ENCODE results near the gene HIVEP3. TPM values are rescaled to one million over a fixed set of nuclear protein-coding genes. Genes with fewer than 3 reads are reported as not detected.

The HIVEP3 gene
- total RNA-seq, 2 donors from 2014 or later = 3.4 to 4.0 TPM

DNA sequence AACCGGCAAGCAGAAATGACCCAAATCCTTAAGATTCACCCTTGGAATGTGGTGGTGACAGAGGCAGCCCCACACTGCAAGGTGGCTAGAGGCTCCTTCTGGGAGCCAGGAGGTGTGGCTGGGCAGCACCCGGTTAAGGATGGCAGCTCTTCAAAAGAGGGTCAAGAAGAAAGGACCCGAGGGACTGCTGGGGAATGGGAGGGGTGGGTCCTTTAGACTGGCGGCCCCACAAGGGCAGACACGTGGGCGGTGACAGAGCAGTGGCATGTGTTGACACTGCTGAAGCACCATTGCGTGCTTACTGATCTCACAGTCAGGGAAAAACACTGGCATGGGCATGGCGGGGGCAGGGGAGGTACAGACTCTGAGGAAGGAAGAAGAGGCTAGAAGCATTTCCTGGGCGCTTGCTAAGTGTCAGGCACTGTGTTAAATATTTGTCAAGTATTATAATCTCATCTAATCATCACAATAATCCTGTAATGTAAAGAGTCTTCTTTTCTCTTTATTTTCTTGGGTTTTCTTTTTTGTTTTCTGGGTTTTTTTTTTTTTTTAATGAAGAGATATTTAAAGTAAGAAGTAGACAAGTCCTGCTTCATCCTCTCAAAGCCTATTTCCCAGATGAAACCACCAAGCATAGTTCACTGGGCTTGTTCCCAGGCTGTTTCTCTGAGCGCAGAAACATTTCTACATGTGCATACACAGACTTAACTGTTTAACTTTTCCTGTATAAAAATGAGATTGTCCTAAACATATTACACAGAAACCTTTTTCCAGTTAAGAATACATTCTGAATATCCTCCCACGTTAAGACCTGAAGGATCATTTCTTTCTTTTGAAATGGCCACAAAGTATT lies 268.5 kb downstream of the HIVEP3 start:
- intact Hi-C loops (cut with DNase I) = no loop called here
- no peak overlapping the region for H3K4me3 ChIP-seq
- H3K4me1 ChIP-seq = no peaks in the 10 kb centered on the region
- no peaks in the 10 kb centered on the region for H3K36me3 ChIP-seq (replicated peaks in 1 of 2; ENCODE audit: insufficient read depth in 1 of 2, low read depth in 2 of 2)
- 60 to 70% methylated on average over 11 of the region's 11 CpGs for WGBS, 2 donors
- no peak for TF ChIP-seq POLR2A (IDR thresholded peaks at IDR 0.05)
- TF ChIP-seq, protein P1, sequence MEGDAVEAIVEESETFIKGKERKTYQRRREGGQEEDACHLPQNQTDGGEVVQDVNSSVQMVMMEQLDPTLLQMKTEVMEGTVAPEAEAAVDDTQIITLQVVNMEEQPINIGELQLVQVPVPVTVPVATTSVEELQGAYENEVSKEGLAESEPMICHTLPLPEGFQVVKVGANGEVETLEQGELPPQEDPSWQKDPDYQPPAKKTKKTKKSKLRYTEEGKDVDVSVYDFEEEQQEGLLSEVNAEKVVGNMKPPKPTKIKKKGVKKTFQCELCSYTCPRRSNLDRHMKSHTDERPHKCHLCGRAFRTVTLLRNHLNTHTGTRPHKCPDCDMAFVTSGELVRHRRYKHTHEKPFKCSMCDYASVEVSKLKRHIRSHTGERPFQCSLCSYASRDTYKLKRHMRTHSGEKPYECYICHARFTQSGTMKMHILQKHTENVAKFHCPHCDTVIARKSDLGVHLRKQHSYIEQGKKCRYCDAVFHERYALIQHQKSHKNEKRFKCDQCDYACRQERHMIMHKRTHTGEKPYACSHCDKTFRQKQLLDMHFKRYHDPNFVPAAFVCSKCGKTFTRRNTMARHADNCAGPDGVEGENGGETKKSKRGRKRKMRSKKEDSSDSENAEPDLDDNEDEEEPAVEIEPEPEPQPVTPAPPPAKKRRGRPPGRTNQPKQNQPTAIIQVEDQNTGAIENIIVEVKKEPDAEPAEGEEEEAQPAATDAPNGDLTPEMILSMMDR (IDR thresholded peaks at IDR 0.05) = no peak
- H3K27ac ChIP-seq = no peak overlapping the region
- no peaks in the 10 kb centered on the region for H3K27me3 ChIP-seq
- ATAC-seq (no peak), DNase-seq (no peak)
- no peaks in the 10 kb centered on the region for H3K9me3 ChIP-seq

DNA sequence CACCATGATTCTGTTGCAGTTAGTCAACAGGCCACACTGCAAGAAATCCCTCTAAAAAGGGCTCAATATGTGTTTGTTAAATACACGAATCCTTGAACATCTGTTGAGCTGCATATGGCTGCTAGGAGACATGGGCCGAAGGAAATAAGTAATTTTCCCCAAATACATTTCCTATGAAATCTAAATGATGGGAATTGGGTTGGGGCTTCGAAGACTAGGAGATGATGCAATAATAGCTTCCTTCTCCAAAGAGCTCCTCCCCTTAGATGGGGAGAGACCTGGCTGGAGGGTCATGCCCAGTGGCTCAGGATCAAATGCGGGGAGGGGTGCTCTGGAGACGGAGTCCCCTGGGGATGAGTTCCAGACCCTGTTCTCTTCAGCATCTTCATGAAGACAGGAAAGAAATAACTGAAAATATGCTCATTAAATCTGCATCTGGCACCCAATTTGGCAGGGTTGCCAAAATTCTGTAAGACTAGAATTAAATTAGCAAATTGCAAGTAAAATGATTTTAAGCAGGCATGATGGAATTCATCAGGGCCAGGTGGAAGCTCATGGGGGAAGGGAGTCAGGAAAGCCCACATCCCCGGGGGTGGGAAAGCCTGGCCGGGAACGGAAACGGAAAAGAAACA lies 269.2 kb downstream of the HIVEP3 start:
- ATAC-seq (no peak), DNase-seq (no peak)
- WGBS, 2 donors = 79 to 84% methylated on average over 9 of the region's 9 CpGs
- intact Hi-C loops (cut with DNase I) = no loop called here
- Histone ChIP-seq H3K9me3 (no peaks in the 10 kb centered on the region), H3K27ac (no peak overlapping the region), H3K4me1 (no peaks in the 10 kb centered on the region), H3K36me3 (replicated peaks in 1 of 2; ENCODE audit: insufficient read depth in 1 of 2, low read depth in 2 of 2) (no peaks in the 10 kb centered on the region), H3K4me3 (no peak overlapping the region), H3K27me3 (no peaks in the 10 kb centered on the region)
- no peak for TF ChIP-seq POLR2A (IDR thresholded peaks at IDR 0.05)
- TF ChIP-seq, protein P1 (IDR thresholded peaks at IDR 0.05) = no peak

DNA sequence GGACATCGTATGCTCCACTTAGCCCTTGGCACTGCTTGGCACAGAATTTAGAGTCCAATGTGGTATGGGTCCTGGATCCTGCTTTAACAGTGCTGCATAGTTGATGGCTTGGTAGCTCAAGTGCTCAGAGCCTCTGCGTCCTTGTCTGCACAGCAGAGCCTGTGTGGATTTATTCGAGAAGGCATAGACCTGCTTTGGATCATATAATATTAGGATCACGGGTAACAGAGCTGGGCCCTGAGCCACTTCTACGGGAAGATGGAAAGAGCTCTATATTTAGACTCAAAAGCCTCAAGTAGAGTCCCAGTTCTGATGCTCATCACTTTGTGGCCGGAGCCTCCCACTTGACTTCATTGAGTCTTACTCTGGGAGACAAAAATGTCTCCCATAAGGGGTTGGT lies 269.9 kb downstream of the HIVEP3 start:
- DNase-seq (no peak), ATAC-seq (no peak)

DNA sequence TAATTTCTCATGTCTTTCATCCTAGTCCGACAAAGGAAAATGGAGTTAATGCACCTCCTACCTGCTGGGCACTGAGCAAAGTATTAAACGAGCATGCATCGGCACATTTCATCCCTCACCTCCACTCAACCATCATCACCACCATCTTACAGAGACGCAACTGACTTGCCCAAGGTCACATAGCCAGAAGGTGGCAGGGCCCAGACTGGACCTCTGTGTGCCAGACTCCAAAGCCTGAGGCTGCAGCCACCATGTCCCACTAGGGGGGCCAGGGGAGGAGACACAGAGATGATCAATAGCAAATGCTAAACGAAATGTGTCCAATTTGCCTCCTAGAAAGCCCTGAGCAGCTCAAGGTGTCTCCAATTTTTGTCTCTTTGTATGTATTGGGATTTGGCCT lies 270.5 kb downstream of the HIVEP3 start:
- no peak overlapping the region for H3K4me3 ChIP-seq
- ATAC-seq (no peak), DNase-seq (no peak)
- TF ChIP-seq, protein P1 (IDR thresholded peaks at IDR 0.05) = no peak
- no peak for TF ChIP-seq POLR2A (IDR thresholded peaks at IDR 0.05)
- H3K4me1 ChIP-seq = no peaks in the 10 kb centered on the region
- H3K27me3 ChIP-seq = no peaks in the 10 kb centered on the region
- no peaks in the 10 kb centered on the region for H3K9me3 ChIP-seq
- H3K36me3 ChIP-seq (replicated peaks in 1 of 2; ENCODE audit: insufficient read depth in 1 of 2, low read depth in 2 of 2) = no peaks in the 10 kb centered on the region
- H3K27ac ChIP-seq = no peak overlapping the region
- WGBS, 2 donors = 92 to 97% methylated on average over 5 of the region's 5 CpGs
- intact Hi-C loops (cut with DNase I) = no loop called here

More for the DNA sequence above, 269.9 kb downstream of the HIVEP3 start:
- Histone ChIP-seq H3K36me3 (replicated peaks in 1 of 2; ENCODE audit: insufficient read depth in 1 of 2, low read depth in 2 of 2) (no peaks in the 10 kb centered on the region), H3K27ac (no peak overlapping the region), H3K9me3 (no peaks in the 10 kb centered on the region), H3K4me3 (no peak overlapping the region), H3K27me3 (no peaks in the 10 kb centered on the region), H3K4me1 (no peaks in the 10 kb centered on the region)
- WGBS, 2 donors = 70 to 96% methylated on average over 4 to 6 of the region's 6 CpGs
- intact Hi-C loops (cut with DNase I) = no loop called here
- TF ChIP-seq POLR2A (IDR thresholded peaks at IDR 0.05) = no peak
- TF ChIP-seq, protein P1 (IDR thresholded peaks at IDR 0.05) = no peak

Measured in body of pancreas (tissue), 4 donors.